ENCODE results near the gene MRPL52.
"Not testable (repeated sequence)": the region's sequence is repeated elsewhere in the genome, so short reads cannot be mapped to it uniquely, and the experiment has no call there.

MRPL52 gene

DNA sequence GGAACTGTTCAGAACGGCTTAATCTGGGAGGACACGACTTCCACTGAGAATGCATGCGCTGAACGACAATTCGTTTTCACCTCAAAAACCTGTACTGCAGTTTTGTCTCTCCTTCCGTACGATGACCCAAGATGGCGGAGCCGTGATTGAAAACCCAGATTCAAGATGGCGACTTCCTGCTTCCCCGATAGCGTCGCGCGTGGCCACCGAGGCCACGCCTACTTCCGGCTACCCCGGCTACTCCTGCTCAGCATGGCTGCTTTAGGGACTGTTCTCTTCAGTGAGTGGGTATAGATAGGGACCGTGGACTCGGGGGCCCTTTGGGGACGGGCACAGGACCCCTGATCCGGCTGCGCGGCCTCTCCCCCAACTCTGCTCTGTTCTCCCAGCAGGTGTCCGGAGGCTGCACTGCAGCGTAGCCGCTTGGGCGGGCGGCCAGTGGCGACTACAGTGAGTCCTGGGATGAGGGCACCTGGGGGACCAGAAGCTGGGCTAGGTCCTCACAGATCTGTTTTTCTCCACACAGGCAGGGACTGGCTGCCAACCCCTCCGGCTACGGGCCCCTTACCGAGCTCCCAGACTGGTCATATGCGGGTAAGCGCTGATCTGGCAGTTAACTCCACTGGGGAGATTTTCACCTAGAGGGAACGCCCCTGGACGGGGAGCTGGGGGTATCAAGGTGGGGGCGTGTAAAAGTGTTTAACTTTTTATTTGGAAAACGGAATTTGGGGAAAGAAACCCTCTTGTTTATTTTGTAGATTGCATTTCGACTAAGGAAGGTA is at the start of gene MRPL52:
Gene MRPL52, plus strand, starts transcription at position 227 of the 782 bp plus-strand sequence. Its CDS starts 26 bp downstream, at position 253.
- peak; percentile 88 for DNase-seq

DNA sequence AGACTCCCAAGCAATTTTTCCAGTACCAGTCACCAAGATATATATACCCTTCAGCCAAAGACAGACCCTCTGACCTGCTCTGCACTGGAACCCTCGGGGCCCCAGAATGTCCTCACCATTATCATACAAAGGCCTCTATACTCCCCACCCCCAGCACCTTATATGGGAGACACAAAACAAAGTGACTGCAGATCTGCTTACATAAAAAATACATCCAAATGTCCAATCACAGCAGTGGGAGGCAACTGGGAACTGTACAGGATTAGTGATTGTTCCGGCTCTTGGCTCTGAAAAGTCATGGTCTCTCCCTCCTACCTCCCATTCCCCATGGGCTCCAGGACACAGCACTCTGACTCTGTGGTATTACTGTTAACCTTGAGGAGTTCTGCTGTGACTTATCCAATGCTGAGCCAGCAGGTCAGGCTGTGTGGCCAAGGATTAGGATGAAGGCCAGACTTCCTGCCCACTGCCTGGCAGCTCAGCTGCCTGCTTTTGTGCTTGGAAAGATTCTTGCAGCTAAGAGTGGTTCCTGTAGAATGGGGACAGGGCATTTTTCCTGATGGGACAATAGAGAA is 49.5 kb upstream of the MRPL52 start:
- DNase-seq = no peak

DNA sequence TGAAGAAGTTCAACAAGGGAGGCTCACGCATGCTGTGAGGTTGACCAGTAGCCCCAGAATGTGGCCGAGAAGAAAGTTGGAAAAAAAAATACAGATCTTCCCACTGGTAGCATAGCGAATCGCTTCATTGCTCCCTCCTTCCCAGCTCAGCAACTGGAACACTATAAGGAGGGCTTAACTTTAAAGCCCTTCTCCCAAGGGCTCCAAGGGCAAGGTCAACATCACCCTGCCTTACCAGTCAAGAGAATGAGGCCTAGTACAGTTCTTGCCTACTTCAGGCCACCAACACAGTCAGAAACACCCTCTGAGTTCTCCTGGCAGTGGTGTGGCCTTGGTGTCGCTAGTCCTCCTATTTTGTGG is 48.8 kb upstream of the MRPL52 start:
- DNase-seq = no peak

- peak; percentile 49 for DNase-seq
Observed at GRCh38 chr14:22781301-22781991, 48.2 kb upstream of the MRPL52 start.

DNA sequence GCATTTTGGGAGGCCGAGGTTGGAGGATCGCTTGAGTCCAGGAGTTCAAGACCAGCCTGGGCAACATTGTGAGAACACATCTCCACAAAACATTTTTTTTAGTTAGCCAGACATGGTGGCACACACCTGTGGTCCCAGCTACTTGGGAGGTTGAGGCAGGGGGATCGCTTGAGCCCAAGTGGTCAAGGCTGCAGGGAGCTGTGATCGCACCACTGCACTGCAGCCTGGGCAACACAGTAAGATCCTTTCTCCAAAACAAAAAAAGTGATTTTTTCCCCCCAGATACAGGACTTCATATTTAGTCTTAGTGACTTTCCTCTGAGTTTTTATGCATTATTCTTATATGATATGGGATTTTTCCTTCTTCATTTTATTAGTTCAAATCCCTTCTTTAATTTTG is 43.0 kb upstream of the MRPL52 start:
- DNase-seq = no peak

DNA sequence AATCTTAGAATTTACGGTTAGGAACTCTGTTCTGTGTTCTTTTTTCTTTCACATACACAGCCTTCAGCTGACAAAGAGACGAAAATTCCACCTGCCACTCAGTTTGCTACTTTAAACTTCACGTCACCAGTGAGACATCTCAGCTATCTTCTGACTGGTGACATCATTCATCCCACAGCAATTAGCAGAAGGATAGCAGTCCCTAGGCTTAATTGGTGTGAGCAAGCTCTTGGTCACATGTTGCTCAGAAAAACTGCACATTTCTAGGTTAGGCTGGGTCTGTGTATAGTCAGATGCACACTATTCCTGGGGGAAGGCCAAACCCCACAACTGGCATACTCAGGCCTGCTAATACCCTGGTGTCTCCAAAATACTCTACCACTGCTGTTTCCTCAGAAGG is 38.4 kb upstream of the MRPL52 start:
- DNase-seq = peak; percentile 88

DNA sequence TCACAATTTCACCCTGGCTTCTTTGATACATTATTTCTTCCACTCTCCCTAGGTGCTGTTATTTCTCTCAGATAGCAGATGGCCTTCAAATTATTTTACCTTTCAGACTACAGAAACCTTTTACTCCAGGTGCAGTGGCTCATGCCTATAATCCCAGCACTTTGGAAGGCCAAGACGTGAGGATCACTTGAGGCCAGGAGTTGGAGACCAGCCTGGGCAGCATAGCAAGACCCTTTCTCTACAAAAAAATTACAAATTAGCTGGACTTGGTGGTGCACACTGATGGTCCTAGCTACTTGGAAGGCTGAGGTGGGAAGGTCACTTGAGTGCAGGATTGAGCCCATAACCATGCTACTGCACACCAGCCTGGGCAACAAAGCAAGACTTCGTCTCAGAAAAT is 37.5 kb upstream of the MRPL52 start:
- no peak for DNase-seq

DNA sequence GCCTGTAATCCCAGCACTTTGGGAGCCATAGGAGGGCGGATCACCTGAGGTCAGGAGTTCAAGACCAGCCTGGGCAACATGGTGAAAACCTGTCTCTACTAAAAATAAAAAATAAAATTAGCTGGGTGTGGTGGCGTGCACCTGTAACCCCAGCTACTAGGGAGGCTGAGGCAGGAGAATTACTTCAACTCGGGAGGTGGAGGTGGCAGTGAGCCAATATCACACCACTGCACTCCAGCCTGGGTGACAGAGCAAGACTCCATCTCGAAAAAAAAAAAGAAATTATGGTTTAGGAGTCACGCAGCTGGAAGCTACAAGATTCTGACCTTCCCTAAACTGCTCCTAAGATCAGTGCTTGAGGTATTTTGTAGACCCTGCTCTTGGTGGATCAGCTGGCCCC is 36.1 kb upstream of the MRPL52 start:
- not testable (repeated sequence) for DNase-seq

- no peak for DNase-seq
Observed at GRCh38 chr14:22793976-22794375, 35.7 kb upstream of the MRPL52 start.

GRCh38 chr14:22794551-22794951 is 35.1 kb upstream of the MRPL52 start:
- DNase-seq = no peak

GRCh38 chr14:22796087-22796707 is 33.5 kb upstream of the MRPL52 start:
- no peak for DNase-seq

GRCh38 chr14:22797017-22797917 is 32.4 kb upstream of the MRPL52 start:
- DNase-seq = no peak

DNA sequence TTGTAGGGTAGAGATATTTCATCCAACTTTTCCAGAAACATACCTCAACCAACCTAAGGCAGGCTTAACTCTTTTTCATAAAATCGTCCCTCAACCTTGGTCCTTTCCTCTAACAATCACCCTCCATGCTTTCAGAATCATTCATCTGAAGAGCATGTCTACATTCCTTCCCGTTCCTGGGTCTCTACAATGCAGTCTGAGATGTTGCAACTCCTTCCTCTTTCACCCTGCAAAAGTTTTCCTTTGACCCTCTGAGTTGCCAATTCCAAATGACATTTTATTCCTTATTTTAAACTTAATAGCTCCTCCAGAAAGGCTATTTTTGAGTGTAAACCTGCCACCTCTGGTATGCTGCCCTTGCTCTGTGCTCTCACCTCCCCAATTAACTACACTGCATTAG is 31.2 kb upstream of the MRPL52 start:
- DNase-seq = no peak

DNA sequence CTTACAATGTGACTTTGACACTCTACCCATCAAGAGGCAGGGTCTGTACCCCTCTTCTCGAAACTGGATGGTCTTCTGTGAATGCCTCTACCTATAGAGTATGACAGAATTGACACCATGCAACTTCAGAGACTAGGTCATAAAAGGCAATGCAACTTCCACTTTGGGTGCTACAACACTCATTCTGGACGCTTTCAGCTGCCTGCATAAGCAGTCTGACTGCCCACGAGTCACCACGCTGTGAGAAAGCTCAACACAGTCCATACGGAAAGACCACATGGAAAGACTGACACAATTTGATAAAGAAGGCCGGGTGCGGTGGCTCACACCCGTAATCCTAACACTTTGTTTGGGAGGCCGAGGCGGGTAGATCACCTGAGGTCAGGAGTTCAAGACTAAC is 29.3 kb upstream of the MRPL52 start:
- DNase-seq = no peak

- DNase-seq = no peak
Observed at GRCh38 chr14:22801716-22802115, 28.0 kb upstream of the MRPL52 start.

DNA sequence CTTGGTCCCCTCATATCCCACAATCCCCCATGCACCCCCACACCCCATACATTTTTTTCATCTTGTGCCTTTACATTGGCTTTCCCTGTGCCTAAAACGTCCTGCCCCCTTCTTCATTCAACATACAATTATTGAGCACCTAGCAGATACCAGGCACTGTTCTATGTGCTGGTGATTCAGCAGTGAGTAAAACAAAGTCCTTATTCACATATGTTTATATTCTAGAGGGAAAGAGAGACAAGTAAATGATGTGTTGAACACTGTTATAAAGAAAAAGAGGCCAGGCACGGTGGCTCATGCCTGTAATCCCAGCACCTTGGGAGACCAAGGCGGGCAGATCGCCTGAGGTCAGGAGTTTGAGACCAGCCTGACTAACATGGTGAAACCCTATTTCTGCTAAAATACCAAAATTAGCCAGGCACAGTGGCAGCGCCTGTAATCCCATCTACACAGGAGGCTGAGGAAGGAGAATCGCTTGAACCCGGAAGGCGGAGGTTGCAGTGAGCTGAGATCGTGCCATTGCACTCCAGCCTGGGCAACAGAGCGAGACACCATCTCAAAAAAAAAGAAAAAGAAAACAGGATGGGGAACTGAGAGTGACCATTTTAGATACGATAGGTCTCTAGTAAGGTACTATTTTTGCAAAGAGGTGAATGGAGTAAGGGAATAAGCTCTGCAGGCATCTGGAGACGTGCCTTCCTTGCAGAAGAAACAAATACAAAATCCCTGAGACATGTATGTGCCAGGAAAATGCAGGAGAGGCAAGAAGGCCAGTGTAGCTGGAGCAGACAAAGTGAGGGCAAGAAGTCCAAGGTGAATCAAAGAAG is 26.6 kb upstream of the MRPL52 start:
- DNase-seq = no peak

- no peak for DNase-seq
Observed at GRCh38 chr14:22803687-22803974, 26.1 kb upstream of the MRPL52 start.

- not testable (repeated sequence) for DNase-seq
Observed at GRCh38 chr14:22805235-22805634, 24.5 kb upstream of the MRPL52 start.

DNA sequence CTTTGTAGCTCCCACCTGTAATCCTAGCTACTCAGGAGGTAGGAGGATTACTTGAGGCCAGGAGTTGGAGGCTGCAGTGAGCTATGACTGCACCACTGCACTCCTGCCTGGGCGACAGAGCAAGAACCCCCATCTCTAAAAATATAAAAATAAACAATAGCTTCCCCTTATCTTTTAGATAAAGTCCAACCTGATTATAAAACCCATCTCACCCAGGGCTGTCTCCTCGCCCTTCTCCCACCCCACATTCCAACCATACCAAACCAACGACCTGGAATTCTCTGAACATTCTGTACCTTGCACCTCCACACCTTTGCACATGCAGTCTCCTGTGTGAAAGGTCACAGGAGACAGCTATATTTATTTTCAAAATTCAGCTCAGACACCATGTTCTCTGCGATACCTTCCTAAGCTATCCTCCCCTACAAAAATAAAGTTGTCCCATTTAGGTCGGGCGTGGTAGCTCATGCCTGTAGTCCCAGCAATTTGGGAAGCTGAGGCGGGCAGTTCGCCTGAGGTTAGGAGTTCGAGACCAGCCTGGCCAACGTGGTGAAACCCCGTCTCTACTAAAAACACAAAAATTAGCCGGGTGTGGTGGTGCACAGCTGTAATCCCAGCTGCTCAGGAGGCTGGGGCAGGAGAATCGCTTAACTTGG is 22.1 kb upstream of the MRPL52 start:
- DNase-seq = no peak

DNA sequence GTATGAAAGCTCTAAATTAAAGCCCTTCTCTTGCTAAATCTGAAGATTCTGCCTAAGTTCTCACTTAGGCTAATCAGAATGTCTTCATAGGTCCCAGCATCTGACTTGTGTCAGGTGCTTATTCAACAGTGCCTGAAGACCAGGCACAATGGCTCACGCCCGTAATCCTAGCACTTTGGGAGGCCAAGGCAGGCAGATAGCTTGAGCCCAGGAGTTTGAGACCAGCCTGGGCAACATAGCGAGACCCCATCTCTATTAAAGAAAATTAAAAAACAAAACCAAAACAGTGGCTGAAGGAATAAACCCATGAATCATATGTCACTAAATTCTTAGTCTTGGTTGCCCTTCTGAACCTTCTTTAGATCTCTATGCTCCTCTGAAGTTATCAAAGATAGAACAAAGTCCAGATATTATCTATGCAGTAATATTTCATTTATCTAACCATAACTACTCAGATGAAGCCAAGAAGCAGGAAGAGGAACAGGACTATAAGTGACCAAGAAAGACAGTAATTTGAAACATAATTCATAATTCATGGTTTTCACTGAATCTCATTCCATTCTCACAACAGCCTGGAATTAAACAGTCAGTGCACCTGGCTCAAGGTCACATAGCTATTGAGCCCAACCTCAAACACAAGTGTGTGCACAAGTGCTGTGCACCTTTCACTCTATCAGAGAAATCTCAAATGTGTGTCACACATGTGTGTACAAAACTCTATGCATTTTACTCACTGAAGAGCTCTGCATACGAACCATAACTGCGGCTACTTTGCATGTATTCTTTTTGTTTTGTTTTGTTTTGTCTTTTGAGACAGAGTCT is 21.1 kb upstream of the MRPL52 start:
- no peak for DNase-seq

GRCh38 chr14:22811722-22812121 is 18.0 kb upstream of the MRPL52 start:
- DNase-seq = no peak
